H1 (cell line): ENCODE data around the gene ZNF879. TPM values are rescaled to one million over a fixed set of nuclear protein-coding genes. Genes with fewer than 3 reads are reported as not detected.
A peak's percentile ranks its signal among the peaks of the same experiment; 100 is the strongest.

Source experiments
- CBX5 ChIP-seq: fragments of 300-800, 300-1000 bp; sonication (generic); IDR thresholded peaks from 2 replicates; pipeline ENCODE4 v1.7.1; 2016; ENCODE audit warnings: antibody characterized with exemption, low read length, low read depth
- CHD1 ChIP-seq: IDR thresholded peaks from 2 replicates; pipeline ENCODE4 v1.6.1; 2012; ENCODE audit warnings: low read depth, low read length, improper control_type of control experiment
- CTBP2 ChIP-seq: IDR thresholded peaks from 2 replicates; pipeline ENCODE4 v1.7.0; 2011; ENCODE audit warnings: borderline replicate concordance, mild to moderate bottlenecking, moderate library complexity, mixed read lengths, low read length; ENCODE audit not compliant: insufficient read depth, insufficient read length
- EP300 ChIP-seq, 2 experiments: IDR thresholded peaks; 1 replicate in 1 of 2; 2 replicates in 1 of 2; pipeline ENCODE4 v1.6.1; 2011 to 2012; ENCODE audit warnings: low read depth in 2 of 2, low read length in 2 of 2, mild to moderate bottlenecking in 2 of 2, borderline replicate concordance in 1 of 2, inconsistent platforms in 1 of 2, moderate library complexity in 1 of 2
- GTF2F1 ChIP-seq: IDR thresholded peaks from 2 replicates; pipeline ENCODE4 v1.6.1; 2012; ENCODE audit warnings: low read depth, low read length, improper control_type of control experiment, borderline replicate concordance
- JUN ChIP-seq: IDR thresholded peaks from 2 replicates; pipeline ENCODE4 v1.6.1; 2011; ENCODE audit warnings: low read depth, mild to moderate bottlenecking, improper control_type of control experiment, low read length
- KDM4A ChIP-seq: IDR thresholded peaks from one replicate; pipeline ENCODE4 v1.7.1; 2012; ENCODE audit warnings: low read depth, mild to moderate bottlenecking, moderate library complexity, low read length, inconsistent platforms; ENCODE audit not compliant: severe bottlenecking
- PHF8 ChIP-seq: fragments of 200-600 bp; sonication (generic); conservative IDR thresholded peaks from 2 replicates; pipeline ENCODE4 v1.7.1; 2012; ENCODE audit warnings: low read depth, mild to moderate bottlenecking, inconsistent platforms, low read length, moderate library complexity
- RBBP5 ChIP-seq: IDR thresholded peaks from 2 replicates; pipeline ENCODE4 v1.7.1; 2012; ENCODE audit warnings: low read depth, mild to moderate bottlenecking, inconsistent platforms, low read length, moderate library complexity, borderline replicate concordance
- RFX5 ChIP-seq: IDR thresholded peaks from 2 replicates; pipeline ENCODE4 v1.6.1; 2011; ENCODE audit warnings: low read depth, low read length, improper control_type of control experiment, borderline replicate concordance
- RNF2 ChIP-seq: fragments of 200-900, 300-1000 bp; sonication (generic); IDR thresholded peaks from 2 replicates; pipeline ENCODE4 v1.7.1; 2016; ENCODE audit warnings: borderline replicate concordance, low read depth, mild to moderate bottlenecking, antibody characterized with exemption, low read length; ENCODE audit not compliant: poor library complexity, severe bottlenecking; ENCODE audit errors: missing control alignments
- SAP30 ChIP-seq: fragments of 300-600 bp; sonication (generic); IDR thresholded peaks from 2 replicates; pipeline ENCODE4 v1.7.1; 2012; ENCODE audit warnings: low read length, moderate library complexity, mild to moderate bottlenecking, inconsistent platforms; ENCODE audit not compliant: insufficient read depth, insufficient replicate concordance
- YY1 ChIP-seq: IDR thresholded peaks from 2 replicates; pipeline ENCODE4 v1.6.1; 2011; ENCODE audit warnings: low read depth, mild to moderate bottlenecking, low read length
- polyA plus RNA-seq, 7 experiments: library from polyadenylated mRNA; depleted of rRNA in 3 of 7; stranded (reverse) in 5 of 7; unstranded in 2 of 7; fragments of >200 nt in 5 of 7; fragments of 200-250 nt in 2 of 7; gene quantifications; 1 replicate in 5 of 7; 2 replicates in 1 of 7; 4 replicates in 1 of 7; pipeline versions ENCODE4 v1.2.1 to v1.2.3, GENCODE V29; 2011 to 2013; ENCODE audit warnings: missing spikeins in 2 of 7, mixed read lengths in 2 of 7
- total RNA-seq: library from RNA; stranded (reverse); fragmentation: NEBNext Ultra II Directional; extraction: Animal tissue kit (Norgen Biotek cat#: 25700); gene quantifications from 2 replicates; pipeline ENCODE4 v1.2.1, GENCODE V29; 2021
- TF ChIP-seq, protein P1 (sequence below): IDR thresholded peaks from 2 replicates; pipeline ENCODE4 v1.6.1; 2011; ENCODE audit warnings: low read depth, mild to moderate bottlenecking, low read length; ENCODE audit not compliant: insufficient read depth
- TF ChIP-seq, protein P2 (sequence below): IDR thresholded peaks from 2 replicates; pipeline ENCODE4 v1.6.1; 2012; ENCODE audit warnings: inconsistent platforms
- TF ChIP-seq, protein P3 (sequence below): IDR thresholded peaks from 2 replicates; pipeline ENCODE4 v1.6.1; 2012; ENCODE audit warnings: inconsistent platforms
- TF ChIP-seq, protein P4 (sequence below), 3 experiments: IDR thresholded peaks; 1 replicate in 2 of 3; 2 replicates in 1 of 3; pipeline versions ENCODE4 v1.5.1 to v1.6.1; 2011; ENCODE audit warnings: low read length in 3 of 3, mild to moderate bottlenecking in 3 of 3, inconsistent platforms in 2 of 3, low read depth in 1 of 3, moderate library complexity in 1 of 3; ENCODE audit not compliant: insufficient read depth in 1 of 3; ENCODE audit errors: control extremely low read depth in 1 of 3

Gene ZNF879
- total and polyA plus RNA-seq, 2 of the 8 experiments (the other 6 are each of a cell fraction or from before 2014, with no cell fraction given), result 2.2 to 3.1 TPM

DNA sequence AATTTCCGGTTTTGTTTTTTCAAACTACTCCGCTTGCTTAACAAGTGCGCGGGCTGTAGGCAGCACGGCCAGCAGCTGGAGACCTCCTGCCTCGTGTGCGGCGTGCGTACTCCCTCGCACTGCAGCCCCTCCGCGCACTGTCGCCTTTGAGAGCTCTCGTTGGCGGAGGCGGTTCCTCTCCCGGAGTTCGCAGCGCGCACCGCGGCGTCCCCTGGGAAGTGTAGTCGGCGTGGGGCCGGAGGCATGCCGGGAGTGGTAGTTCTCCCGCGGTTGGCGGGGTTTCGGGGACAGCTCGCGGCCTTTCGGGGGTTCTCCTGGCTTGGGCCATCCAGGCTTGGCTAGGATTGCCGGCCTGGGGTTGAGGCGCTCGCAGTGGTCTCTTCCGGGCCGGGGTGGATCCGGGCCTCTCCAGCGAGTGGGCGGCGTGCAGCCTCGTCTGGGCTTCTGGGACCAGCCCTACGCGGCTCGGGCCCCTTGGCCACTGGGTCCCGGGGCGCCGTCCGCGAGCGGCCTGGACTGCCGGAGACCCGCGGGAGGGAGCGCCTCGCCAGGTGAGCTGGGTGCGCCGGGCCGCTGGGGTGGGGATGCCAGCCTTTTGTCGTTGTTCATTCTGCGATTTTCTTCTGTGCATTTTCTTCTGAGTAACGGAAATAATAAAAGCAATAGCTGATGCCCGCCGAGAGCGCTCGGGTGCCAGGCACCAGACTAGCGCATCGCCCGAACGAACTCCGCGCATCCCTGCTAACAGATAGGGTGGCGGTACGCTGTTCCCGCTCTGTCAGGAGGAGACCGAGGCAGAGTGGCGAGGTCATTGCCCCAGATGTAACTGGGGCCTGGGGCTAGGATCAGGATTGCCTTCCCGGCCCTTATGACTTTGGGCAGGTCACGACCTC lies 36.8 kb downstream of the ZNF879 start, which contains the start of gene ZNF354C (continued):
- TF ChIP-seq, protein P1, sequence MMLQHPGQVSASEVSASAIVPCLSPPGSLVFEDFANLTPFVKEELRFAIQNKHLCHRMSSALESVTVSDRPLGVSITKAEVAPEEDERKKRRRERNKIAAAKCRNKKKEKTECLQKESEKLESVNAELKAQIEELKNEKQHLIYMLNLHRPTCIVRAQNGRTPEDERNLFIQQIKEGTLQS, result no peak
- TF ChIP-seq PHF8 (peak; percentile 59; the same call in 1 of the 2 replicates), JUN (no peak), CHD1 (no peak), RNF2 (peak; percentile 12), KDM4A (peak; percentile 76), SAP30 (no peak), RBBP5 (no peak), YY1 (no peak), EP300 (IDR thresholded peaks at IDR 0.05; ENCODE audit: borderline replicate concordance in 1 of 2, low read depth in 2 of 2, low read length in 2 of 2) (no peak), GTF2F1 (no peak), CBX5 (no peak), CTBP2 (no peak), RFX5 (no peak)
- TF ChIP-seq, protein P2, sequence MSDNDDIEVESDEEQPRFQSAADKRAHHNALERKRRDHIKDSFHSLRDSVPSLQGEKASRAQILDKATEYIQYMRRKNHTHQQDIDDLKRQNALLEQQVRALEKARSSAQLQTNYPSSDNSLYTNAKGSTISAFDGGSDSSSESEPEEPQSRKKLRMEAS, result peak; percentile 98
- TF ChIP-seq, protein P3, sequence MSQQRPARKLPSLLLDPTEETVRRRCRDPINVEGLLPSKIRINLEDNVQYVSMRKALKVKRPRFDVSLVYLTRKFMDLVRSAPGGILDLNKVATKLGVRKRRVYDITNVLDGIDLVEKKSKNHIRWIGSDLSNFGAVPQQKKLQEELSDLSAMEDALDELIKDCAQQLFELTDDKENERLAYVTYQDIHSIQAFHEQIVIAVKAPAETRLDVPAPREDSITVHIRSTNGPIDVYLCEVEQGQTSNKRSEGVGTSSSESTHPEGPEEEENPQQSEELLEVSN, result peak; percentile 96
- TF ChIP-seq, protein P4, sequence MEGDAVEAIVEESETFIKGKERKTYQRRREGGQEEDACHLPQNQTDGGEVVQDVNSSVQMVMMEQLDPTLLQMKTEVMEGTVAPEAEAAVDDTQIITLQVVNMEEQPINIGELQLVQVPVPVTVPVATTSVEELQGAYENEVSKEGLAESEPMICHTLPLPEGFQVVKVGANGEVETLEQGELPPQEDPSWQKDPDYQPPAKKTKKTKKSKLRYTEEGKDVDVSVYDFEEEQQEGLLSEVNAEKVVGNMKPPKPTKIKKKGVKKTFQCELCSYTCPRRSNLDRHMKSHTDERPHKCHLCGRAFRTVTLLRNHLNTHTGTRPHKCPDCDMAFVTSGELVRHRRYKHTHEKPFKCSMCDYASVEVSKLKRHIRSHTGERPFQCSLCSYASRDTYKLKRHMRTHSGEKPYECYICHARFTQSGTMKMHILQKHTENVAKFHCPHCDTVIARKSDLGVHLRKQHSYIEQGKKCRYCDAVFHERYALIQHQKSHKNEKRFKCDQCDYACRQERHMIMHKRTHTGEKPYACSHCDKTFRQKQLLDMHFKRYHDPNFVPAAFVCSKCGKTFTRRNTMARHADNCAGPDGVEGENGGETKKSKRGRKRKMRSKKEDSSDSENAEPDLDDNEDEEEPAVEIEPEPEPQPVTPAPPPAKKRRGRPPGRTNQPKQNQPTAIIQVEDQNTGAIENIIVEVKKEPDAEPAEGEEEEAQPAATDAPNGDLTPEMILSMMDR (IDR thresholded peaks at IDR 0.05; ENCODE audit: control extremely low read depth in 1 of 3, insufficient read depth in 1 of 3, low read depth in 1 of 3, low read length in 3 of 3), result no peak
